Measurements from ENCODE around the gene INSRR.

DNA sequence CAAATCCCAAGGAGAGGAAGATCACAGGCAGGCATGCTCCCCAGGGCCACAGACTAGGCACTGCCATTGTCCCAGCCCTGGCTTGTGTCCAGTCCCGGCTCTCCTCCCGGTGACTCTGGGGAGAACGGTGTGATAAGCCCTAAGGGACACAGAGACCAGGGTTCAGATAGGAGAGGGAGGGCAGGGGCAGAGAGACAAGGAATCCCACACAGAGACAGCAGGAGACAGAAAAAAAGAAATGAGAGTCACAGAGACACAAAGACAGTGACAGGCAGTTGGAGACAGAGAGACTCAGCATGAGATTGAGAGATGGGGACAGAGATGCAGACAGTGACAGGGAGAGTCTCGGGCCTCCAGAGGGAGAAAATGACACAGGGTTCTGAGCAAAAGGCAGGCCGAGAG lies 361 bp downstream of the INSRR start:
- TF ChIP-seq, protein P1, sequence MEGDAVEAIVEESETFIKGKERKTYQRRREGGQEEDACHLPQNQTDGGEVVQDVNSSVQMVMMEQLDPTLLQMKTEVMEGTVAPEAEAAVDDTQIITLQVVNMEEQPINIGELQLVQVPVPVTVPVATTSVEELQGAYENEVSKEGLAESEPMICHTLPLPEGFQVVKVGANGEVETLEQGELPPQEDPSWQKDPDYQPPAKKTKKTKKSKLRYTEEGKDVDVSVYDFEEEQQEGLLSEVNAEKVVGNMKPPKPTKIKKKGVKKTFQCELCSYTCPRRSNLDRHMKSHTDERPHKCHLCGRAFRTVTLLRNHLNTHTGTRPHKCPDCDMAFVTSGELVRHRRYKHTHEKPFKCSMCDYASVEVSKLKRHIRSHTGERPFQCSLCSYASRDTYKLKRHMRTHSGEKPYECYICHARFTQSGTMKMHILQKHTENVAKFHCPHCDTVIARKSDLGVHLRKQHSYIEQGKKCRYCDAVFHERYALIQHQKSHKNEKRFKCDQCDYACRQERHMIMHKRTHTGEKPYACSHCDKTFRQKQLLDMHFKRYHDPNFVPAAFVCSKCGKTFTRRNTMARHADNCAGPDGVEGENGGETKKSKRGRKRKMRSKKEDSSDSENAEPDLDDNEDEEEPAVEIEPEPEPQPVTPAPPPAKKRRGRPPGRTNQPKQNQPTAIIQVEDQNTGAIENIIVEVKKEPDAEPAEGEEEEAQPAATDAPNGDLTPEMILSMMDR (IDR thresholded peaks at IDR 0.05) = no peak
- TF ChIP-seq POLR2AphosphoS5 (IDR thresholded peaks at IDR 0.05) (no peak), POLR2A (IDR thresholded peaks at IDR 0.05; ENCODE audit: low read depth) (no peak)

All from esophagus muscularis mucosa (tissue), 3 donors.